OCI-LY7 (cell line): ENCODE measurements around the gene HSD17B14. TPM values are rescaled to one million over a fixed set of nuclear protein-coding genes. Genes with fewer than 3 reads are reported as not detected.
A peak's percentile ranks its signal among the peaks of the same experiment; 100 is the strongest.

Experiments
- BruUV-seq: library from RNA; stranded (reverse); fragments of 400-500 nt; replicated peaks from 2 replicates; lab custom pipeline; 2021; lab: Mats Ljungman, UMichigan
- CTCF ChIA-PET: fragments of 300-600 bp; sonication (Branson Sonifier 250); formaldehyde crosslinking; loops from one replicate; lab custom pipeline; 2022; ENCODE audit warnings: antibody characterized with exemption; ENCODE audit not compliant: unreplicated experiment; lab: Charles Lee
- POLR2A ChIA-PET: fragments of 300-600 bp; sonication (Branson Sonifier 250); formaldehyde crosslinking; loops from one replicate; lab custom pipeline; 2022; ENCODE audit warnings: antibody characterized with exemption; lab: Charles Lee
- DNase-seq: peaks from one replicate; pipeline ENCODE4 v3.0.0-alpha.2; 2015; ENCODE audit warnings: low spot score
- H2AFZ ChIP-seq: fragments of 200-600 bp; sonication (generic), shearing (Covaris generic); 2 replicates; pipeline ENCODE4 v1.6.1; 2014; ENCODE audit warnings: mild to moderate bottlenecking, antibody characterized with exemption, low read length, moderate library complexity
- H3K27ac ChIP-seq: fragments of 200-600 bp; sonication (generic); 2 replicates; pipeline ENCODE4 v1.5.1; 2014; ENCODE audit warnings: mixed run types, low read depth, mild to moderate bottlenecking, moderate library complexity, low read length, inconsistent platforms; ENCODE audit not compliant: poor library complexity, severe bottlenecking
- H3K36me3 ChIP-seq: fragments of 200-600 bp; sonication (generic); 2 replicates; pipeline ENCODE4 v1.6.1; 2014; ENCODE audit warnings: mild to moderate bottlenecking, antibody characterized with exemption, low read length, moderate library complexity, mixed read lengths; ENCODE audit not compliant: insufficient read depth
- H3K4me1 ChIP-seq: fragments of 200-600 bp; sonication (generic); 2 replicates; pipeline ENCODE4 v1.5.1; 2014; ENCODE audit warnings: mild to moderate bottlenecking, low read length; ENCODE audit not compliant: insufficient read depth, poor library complexity, severe bottlenecking
- H3K4me2 ChIP-seq: fragments of 200-600 bp; sonication (generic); 2 replicates; pipeline ENCODE4 v1.6.1; 2014; ENCODE audit warnings: mild to moderate bottlenecking, low read length
- H3K4me3 ChIP-seq: fragments of 200-600 bp; sonication (generic); 2 replicates; pipeline ENCODE4 v1.5.1; 2014; ENCODE audit warnings: mild to moderate bottlenecking, low read depth, low read length; ENCODE audit not compliant: poor library complexity, severe bottlenecking
- H3K79me2 ChIP-seq: fragments of 200-600 bp; sonication (generic); 2 replicates; pipeline ENCODE4 v1.6.1; 2016; ENCODE audit warnings: low read depth, mild to moderate bottlenecking, low read length, moderate library complexity, mixed read lengths; ENCODE audit not compliant: insufficient read depth
- H3K9me2 ChIP-seq: fragments of 200-600 bp; sonication (generic); 2 replicates; pipeline ENCODE4 v1.6.1; 2016; ENCODE audit warnings: mild to moderate bottlenecking, low read length, mixed read lengths; ENCODE audit not compliant: insufficient read depth
- H3K9me3 ChIP-seq: fragments of 200-600 bp; sonication (generic); 2 replicates; pipeline ENCODE4 v1.6.1; 2014; ENCODE audit warnings: mild to moderate bottlenecking, mixed run types, low read length, mixed read lengths
- H4K20me1 ChIP-seq: fragments of 200-600 bp; sonication (generic); 2 replicates; pipeline ENCODE4 v1.6.1; 2014; ENCODE audit warnings: mild to moderate bottlenecking, antibody characterized with exemption, low read length, moderate library complexity, mixed read lengths; ENCODE audit not compliant: insufficient read depth
- EZH2phosphoT487 ChIP-seq: fragments of 200-600 bp; sonication (generic); IDR thresholded peaks from 2 replicates; pipeline ENCODE4 v1.6.1; 2018; ENCODE audit warnings: low read depth, borderline replicate concordance, mild to moderate bottlenecking, mixed run types, antibody characterized with exemption, low read length, moderate library complexity, mixed read lengths
- intact Hi-C: fragments of 100-400 bp; cut with micrococcal nuclease; formaldehyde crosslinking; loops from one replicate; pipeline ENCODE4 v1.10.0; 2022; ENCODE audit not compliant: unreplicated experiment
- total RNA-seq, 2 experiments: library from RNA; depleted of rRNA in 1 of 2; stranded (reverse); fragments of >200 nt in 1 of 2; shearing (Covaris generic) in 1 of 2; gene quantifications; 2 replicates each; pipeline ENCODE4 v1.2.3, GENCODE V29; 2014 to 2022
- TF ChIP-seq, protein P1 (sequence below): fragments of 200-600 bp; sonication (generic); conservative IDR thresholded peaks from 2 replicates; pipeline ENCODE4 v1.5.1; 2014; ENCODE audit warnings: mild to moderate bottlenecking, antibody characterized with exemption, low read length, moderate library complexity, mixed read lengths

Gene HSD17B14
- total RNA-seq, 2 experiments from 2014 or later = 1.8 to 4.5 TPM

- POLR2A ChIA-PET = interaction anchor here (0.6 kb wide), 1 partner anchor 137 kb away, joined by 5 read pairs; no protein-coding TSS in a partner anchor
- DNase-seq = peak; percentile 79
- Histone ChIP-seq H3K4me3 (peak overlapping the region; percentile 52), H3K9me2 (no peaks in the 10 kb centered on the region), H3K27ac (no peak overlapping the region), H2AFZ (peak overlapping the region; percentile 87), H3K4me2 (peak overlapping the region; percentile 59), H3K79me2 (no peaks in the 10 kb centered on the region), H3K36me3 (no peaks in the 10 kb centered on the region), H3K4me1 (peaks cover 12% of the 10 kb centered on the region), H3K9me3 (no peaks in the 10 kb centered on the region), H4K20me1 (no peaks in the 10 kb centered on the region)
- TF ChIP-seq EZH2phosphoT487 = no peak
- TF ChIP-seq, protein P1, sequence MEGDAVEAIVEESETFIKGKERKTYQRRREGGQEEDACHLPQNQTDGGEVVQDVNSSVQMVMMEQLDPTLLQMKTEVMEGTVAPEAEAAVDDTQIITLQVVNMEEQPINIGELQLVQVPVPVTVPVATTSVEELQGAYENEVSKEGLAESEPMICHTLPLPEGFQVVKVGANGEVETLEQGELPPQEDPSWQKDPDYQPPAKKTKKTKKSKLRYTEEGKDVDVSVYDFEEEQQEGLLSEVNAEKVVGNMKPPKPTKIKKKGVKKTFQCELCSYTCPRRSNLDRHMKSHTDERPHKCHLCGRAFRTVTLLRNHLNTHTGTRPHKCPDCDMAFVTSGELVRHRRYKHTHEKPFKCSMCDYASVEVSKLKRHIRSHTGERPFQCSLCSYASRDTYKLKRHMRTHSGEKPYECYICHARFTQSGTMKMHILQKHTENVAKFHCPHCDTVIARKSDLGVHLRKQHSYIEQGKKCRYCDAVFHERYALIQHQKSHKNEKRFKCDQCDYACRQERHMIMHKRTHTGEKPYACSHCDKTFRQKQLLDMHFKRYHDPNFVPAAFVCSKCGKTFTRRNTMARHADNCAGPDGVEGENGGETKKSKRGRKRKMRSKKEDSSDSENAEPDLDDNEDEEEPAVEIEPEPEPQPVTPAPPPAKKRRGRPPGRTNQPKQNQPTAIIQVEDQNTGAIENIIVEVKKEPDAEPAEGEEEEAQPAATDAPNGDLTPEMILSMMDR = no peak
- CTCF ChIA-PET = interaction anchor here (0.6 kb wide), 1 partner anchor 626 kb away, joined by 3 read pairs; no protein-coding TSS in a partner anchor
- intact Hi-C loops = no loop called here
- BruUV-seq = no TSS peak
These were observed 22.9 kb upstream of the HSD17B14 start for GRCh38 chr19:48858984-48859710.

- no peaks in the 10 kb centered on the region for H3K9me2 ChIP-seq
- H3K27ac ChIP-seq = no peak overlapping the region
- intact Hi-C loops = no loop called here
- H4K20me1 ChIP-seq = no peaks in the 10 kb centered on the region
- no TSS peak for BruUV-seq
- ChIA-PET POLR2A (interaction anchor here (0.7 kb wide), 1 partner anchor 67 kb away, joined by 8 read pairs; no protein-coding TSS in a partner anchor), CTCF (no interaction called here)
- H3K79me2 ChIP-seq = no peaks in the 10 kb centered on the region
- H2AFZ ChIP-seq = no peak overlapping the region
- no peaks in the 10 kb centered on the region for H3K36me3 ChIP-seq
- peaks cover 12% of the 10 kb centered on the region for H3K4me1 ChIP-seq
- H3K4me3 ChIP-seq = no peak overlapping the region
- H3K9me3 ChIP-seq = no peaks in the 10 kb centered on the region
- no peak for DNase-seq
- H3K4me2 ChIP-seq = no peak overlapping the region
- TF ChIP-seq, protein P1 = no peak
- TF ChIP-seq EZH2phosphoT487 = no peak
These were observed 20.6 kb upstream of the HSD17B14 start for GRCh38 chr19:48856921-48857320.

DNA sequence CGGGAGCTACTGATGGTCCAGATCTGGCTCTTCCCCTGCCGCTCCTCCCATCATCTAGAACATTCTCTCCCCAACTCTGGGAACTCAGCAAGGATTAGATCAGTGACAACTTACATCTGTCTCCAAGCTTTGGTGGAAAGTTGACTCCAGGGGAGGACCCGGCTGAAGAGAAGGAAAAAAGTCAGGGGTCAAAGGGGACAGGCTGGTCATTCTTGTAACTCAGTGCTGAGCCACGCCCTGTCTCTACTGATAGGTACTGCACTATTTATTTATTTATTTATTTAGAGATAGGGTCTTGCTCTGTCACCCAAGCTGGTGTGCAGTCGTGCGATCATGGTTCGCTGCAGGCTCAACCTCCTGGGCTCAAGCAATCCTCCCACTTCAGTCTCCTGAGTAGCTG is 17.8 kb upstream of the HSD17B14 start:
- POLR2A ChIA-PET = no interaction called here
- Histone ChIP-seq H3K4me2 (no peak overlapping the region), H3K9me2 (no peaks in the 10 kb centered on the region), H3K27ac (no peak overlapping the region), H3K36me3 (no peaks in the 10 kb centered on the region), H3K4me1 (peaks cover 5% of the 10 kb centered on the region), H3K9me3 (no peaks in the 10 kb centered on the region), H2AFZ (no peak overlapping the region), H3K79me2 (no peaks in the 10 kb centered on the region), H3K4me3 (no peak overlapping the region), H4K20me1 (no peaks in the 10 kb centered on the region)
- TF ChIP-seq, protein P1 = no peak
- no peak for TF ChIP-seq EZH2phosphoT487
- BruUV-seq = no TSS peak
- intact Hi-C loops = no loop called here
- no peak for DNase-seq
- CTCF ChIA-PET = no interaction called here
